ENCODE measurements around the gene FBXL19. TPM values are rescaled to one million over a fixed set of nuclear protein-coding genes. Genes with fewer than 3 reads are reported as not detected.

FBXL19 gene
- total RNA-seq, 6 experiments from 2014 or later, result 21.9 to 25.8 (median 23.4) TPM

DNA sequence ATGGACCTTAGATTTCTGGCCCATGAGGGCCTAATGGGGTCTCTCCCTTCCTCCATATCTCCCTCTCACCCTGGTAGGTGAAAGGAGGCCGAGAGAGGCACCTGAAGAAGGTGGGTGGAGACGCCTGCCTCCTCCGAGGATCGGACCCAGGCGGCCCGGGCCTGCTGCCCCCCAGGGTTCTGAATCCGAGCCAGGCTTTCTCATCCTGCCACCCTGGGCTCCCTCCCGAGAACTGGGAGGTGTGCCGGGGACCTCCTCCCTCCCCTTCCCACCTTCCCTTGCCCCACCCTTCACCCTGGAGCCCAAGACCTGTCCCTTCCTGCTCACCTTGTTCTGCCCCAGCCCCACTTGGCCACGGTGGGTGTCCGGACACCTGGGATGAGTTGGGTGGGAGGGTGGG lies 5.0 kb downstream of the FBXL19 start:
- no peak for DNase-seq
- Mint-ChIP-seq H3K9me3 (no peaks in the 10 kb centered on the region), H3K27ac (no peak overlapping the region), H3K27me3 (ENCODE audit: insufficient read depth) (no peaks in the 10 kb centered on the region; the same call in 1 of the 2 replicates), H3K36me3 (ENCODE audit: low read depth) (peaks cover 23% of the 10 kb centered on the region; the same call in 1 of the 2 replicates), H3K4me3 (no peak overlapping the region), H3K4me1 (ENCODE audit: low read depth) (peaks cover 18% of the 10 kb centered on the region)
- TF ChIP-seq, protein P1, sequence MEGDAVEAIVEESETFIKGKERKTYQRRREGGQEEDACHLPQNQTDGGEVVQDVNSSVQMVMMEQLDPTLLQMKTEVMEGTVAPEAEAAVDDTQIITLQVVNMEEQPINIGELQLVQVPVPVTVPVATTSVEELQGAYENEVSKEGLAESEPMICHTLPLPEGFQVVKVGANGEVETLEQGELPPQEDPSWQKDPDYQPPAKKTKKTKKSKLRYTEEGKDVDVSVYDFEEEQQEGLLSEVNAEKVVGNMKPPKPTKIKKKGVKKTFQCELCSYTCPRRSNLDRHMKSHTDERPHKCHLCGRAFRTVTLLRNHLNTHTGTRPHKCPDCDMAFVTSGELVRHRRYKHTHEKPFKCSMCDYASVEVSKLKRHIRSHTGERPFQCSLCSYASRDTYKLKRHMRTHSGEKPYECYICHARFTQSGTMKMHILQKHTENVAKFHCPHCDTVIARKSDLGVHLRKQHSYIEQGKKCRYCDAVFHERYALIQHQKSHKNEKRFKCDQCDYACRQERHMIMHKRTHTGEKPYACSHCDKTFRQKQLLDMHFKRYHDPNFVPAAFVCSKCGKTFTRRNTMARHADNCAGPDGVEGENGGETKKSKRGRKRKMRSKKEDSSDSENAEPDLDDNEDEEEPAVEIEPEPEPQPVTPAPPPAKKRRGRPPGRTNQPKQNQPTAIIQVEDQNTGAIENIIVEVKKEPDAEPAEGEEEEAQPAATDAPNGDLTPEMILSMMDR (IDR thresholded peaks at IDR 0.05), result no peak

DNA sequence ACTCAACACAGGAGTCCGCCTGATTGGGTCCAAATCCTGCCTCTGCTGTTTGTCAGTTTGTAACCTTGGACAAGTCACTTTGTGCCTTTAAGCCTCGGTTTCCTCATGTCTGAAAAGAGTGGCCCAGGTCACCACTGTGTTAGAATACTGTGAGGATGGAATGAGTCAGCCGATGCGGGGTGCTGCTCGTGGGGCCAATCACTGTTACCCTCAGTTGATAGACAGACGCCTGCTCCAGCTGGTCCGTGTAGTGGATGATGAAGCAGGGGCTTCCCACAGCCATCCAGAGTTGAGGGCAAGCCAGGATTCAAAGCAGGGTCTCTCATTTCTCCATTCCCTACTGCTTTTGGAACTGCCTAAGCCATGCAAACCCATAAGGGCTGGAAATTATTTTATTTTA lies 5.8 kb downstream of the FBXL19 start:
- TF ChIP-seq, protein P1 (IDR thresholded peaks at IDR 0.05), result no peak
- Mint-ChIP-seq H3K36me3 (ENCODE audit: low read depth) (peaks cover 23% of the 10 kb centered on the region; the same call in 1 of the 2 replicates), H3K4me3 (no peak overlapping the region), H3K9me3 (no peaks in the 10 kb centered on the region), H3K27me3 (ENCODE audit: insufficient read depth) (no peaks in the 10 kb centered on the region; the same call in 1 of the 2 replicates), H3K27ac (no peak overlapping the region), H3K4me1 (ENCODE audit: low read depth) (peaks cover 18% of the 10 kb centered on the region)
- DNase-seq, result no peak

DNA sequence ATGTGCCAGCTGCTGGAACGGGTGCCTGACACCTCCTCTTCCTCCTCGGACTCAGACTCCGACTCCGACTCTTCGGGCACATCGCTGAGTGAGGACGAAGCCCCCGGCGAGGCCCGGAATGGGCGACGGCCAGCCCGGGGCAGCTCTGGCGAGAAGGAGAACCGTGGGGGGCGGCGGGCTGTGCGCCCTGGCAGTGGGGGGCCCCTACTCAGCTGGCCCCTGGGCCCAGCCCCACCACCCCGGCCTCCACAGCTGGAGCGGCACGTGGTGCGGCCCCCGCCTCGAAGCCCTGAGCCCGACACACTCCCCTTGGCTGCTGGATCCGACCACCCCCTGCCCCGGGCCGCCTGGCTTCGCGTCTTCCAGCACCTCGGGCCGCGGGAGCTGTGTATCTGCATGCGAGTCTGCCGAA lies 6.8 kb downstream of the FBXL19 start:
- H3K27ac Mint-ChIP-seq, result no peak overlapping the region
- peaks cover 12% of the 10 kb centered on the region for H3K4me1 Mint-ChIP-seq (ENCODE audit: low read depth)
- no peaks in the 10 kb centered on the region; the same call in 1 of the 2 replicates for H3K27me3 Mint-ChIP-seq (ENCODE audit: insufficient read depth)
- no peaks in the 10 kb centered on the region for H3K9me3 Mint-ChIP-seq
- no peak overlapping the region for H3K4me3 Mint-ChIP-seq
- DNase-seq, result no peak
- H3K36me3 Mint-ChIP-seq (ENCODE audit: low read depth), result peaks cover 23% of the 10 kb centered on the region; the same call in 1 of the 2 replicates
- TF ChIP-seq, protein P1 (IDR thresholded peaks at IDR 0.05), result no peak

DNA sequence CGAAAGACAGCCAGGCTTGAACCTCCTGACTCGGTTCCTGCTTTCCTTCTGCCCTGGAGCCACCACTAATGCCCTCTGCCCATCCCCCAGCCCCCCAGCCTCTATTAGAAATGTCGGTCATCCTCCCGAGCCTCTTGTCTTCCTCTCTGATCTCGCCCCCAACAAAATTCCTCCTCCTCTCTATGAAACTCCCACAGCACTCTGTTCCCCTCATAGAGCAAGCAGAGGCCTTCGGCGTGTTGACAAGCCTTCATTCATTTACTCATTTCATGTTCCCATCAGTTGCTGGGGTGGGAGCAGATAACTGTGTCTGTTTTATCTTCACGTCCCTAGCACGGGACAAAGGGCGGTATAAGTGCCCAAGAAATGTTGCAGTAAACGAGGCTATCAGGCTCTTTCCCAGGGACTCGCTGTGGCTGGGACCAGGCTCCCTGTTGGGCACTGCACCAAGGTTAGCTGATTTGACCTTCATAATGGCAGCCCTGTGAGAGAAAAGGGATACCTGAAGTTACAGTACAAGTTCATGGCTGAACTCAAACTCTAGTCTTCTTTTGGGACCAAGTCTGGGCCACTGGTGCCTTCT lies 7.8 kb downstream of the FBXL19 start:
- H3K36me3 Mint-ChIP-seq (ENCODE audit: low read depth), result peaks cover 18% of the 10 kb centered on the region; the same call in 1 of the 2 replicates
- H3K27ac Mint-ChIP-seq, result no peak overlapping the region
- DNase-seq, result no peak
- H3K4me1 Mint-ChIP-seq (ENCODE audit: low read depth), result peaks cover 5% of the 10 kb centered on the region
- no peak overlapping the region for H3K4me3 Mint-ChIP-seq
- H3K27me3 Mint-ChIP-seq (ENCODE audit: insufficient read depth), result no peaks in the 10 kb centered on the region; the same call in 1 of the 2 replicates
- H3K9me3 Mint-ChIP-seq, result no peaks in the 10 kb centered on the region
- TF ChIP-seq, protein P1 (IDR thresholded peaks at IDR 0.05), result no peak

DNA sequence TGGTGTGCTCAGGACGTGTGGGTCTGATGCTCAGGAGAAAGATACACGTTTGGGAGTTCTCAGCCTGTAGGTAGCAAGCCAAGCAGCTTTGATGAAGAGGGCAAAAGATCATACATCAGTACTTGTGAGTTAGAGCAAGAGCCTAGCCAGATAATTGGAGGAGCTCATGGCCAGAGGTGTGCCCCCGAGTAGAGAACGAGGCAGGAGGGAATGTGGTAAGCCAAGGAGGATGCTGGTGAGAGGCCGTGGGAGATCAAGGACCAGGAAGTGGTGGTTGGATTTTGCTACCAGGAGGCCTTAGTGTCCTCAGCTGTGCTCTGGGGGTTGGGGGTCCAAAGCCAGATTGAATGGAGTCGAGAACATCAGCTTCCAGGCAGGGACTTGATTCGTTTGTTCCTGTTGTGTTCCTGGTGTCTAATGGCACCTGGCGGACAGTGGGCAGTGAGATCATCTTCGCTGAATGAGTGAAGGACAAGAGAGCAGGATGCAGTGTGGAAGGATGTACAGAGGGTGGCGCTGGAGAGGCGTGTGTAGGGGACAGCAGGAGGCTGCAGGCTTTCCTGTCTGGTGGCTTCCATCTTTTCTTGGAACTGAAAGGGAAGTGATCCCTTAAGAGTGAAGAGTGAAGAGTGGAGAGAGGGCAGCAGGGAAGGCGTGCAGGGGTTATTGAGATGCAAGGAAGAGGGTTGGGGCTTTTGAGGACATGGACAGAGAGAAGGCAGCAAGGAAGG lies 11.6 kb downstream of the FBXL19 start:
- peak; percentile 52 for DNase-seq
- H3K9me3 Mint-ChIP-seq, result no peaks in the 10 kb centered on the region
- H3K36me3 Mint-ChIP-seq (ENCODE audit: low read depth), result peaks cover 18% of the 10 kb centered on the region; the same call in 1 of the 2 replicates
- H3K27ac Mint-ChIP-seq, result peak overlapping the region; percentile 1
- TF ChIP-seq, protein P1 (IDR thresholded peaks at IDR 0.05), result peak; percentile 79
- no peak overlapping the region for H3K4me3 Mint-ChIP-seq
- H3K27me3 Mint-ChIP-seq (ENCODE audit: insufficient read depth), result no peaks in the 10 kb centered on the region; the same call in 1 of the 2 replicates
- H3K4me1 Mint-ChIP-seq (ENCODE audit: low read depth), result peaks cover 8% of the 10 kb centered on the region; the same call in 1 of the 2 replicates

Data from HFFc6 (cell line).